ENCODE measurements around the gene CBX8. TPM values are rescaled to one million over a fixed set of nuclear protein-coding genes. Genes with fewer than 3 reads are reported as not detected.

CBX8 gene
- total and polyA plus RNA-seq, 3 experiments from 2014 or later: 0.91 to 2.2 (median 1.9) TPM

GRCh38 chr17:79749156-79749815, 47.6 kb downstream of the CBX8 start:
- ChIA-PET CTCF (no interaction called here), POLR2A (no interaction called here)
- peaks cover 19% of the 10 kb centered on the region for H3K27me3 ChIP-seq (ENCODE audit: insufficient read depth, low read length, poor library complexity, severe bottlenecking)
- Mint-ChIP-seq H3K4me1 (peaks cover 6 to 22% (median 12%) of the 10 kb centered on the region in 3 donors), H3K9me3 (no peaks in the 10 kb centered on the region), H3K4me3 (no peak overlapping the region), H3K27ac (no peak overlapping the region), H3K36me3 (no peaks in the 10 kb centered on the region), H3K27me3 (peaks cover 42 to 61% of the 10 kb centered on the region in 2 donors)
- H3K4me3 ChIP-seq (ENCODE audit: low read length): no peak overlapping the region
- no peaks in the 10 kb centered on the region for H3K9me3 ChIP-seq (ENCODE audit: low read length)
- H3K27ac ChIP-seq (ENCODE audit: low read depth, low read length): peak overlapping the region; percentile 39
- H3K36me3 ChIP-seq (ENCODE audit: insufficient read depth, low read length): no peaks in the 10 kb centered on the region
- peaks cover 17% of the 10 kb centered on the region for H3K4me1 ChIP-seq (ENCODE audit: insufficient read depth, low read length)
- DNase-seq: no peak

- H3K27me3 Mint-ChIP-seq: peaks cover 42 to 57% of the 10 kb centered on the region in 2 donors
- CTCF ChIA-PET: no interaction called here
- peaks cover 19% of the 10 kb centered on the region for H3K27me3 ChIP-seq (ENCODE audit: insufficient read depth, low read length, poor library complexity, severe bottlenecking)
Observed at GRCh38 chr17:79748295-79749099, 48.4 kb downstream of the CBX8 start.

GRCh38 chr17:79747508-79748294, 49.2 kb downstream of the CBX8 start:
- H3K27me3 Mint-ChIP-seq: peaks cover 41 to 54% of the 10 kb centered on the region in 2 donors
- no peak for DNase-seq
- no peaks in the 10 kb centered on the region for H3K36me3 Mint-ChIP-seq
- Histone ChIP-seq H3K36me3 (ENCODE audit: insufficient read depth, low read length) (no peaks in the 10 kb centered on the region), H3K9me3 (ENCODE audit: low read length) (no peaks in the 10 kb centered on the region), H3K27ac (ENCODE audit: low read depth, low read length) (no peak overlapping the region), H3K27me3 (ENCODE audit: insufficient read depth, low read length, poor library complexity, severe bottlenecking) (peaks cover 19% of the 10 kb centered on the region), H3K4me3 (ENCODE audit: low read length) (no peak overlapping the region), H3K4me1 (ENCODE audit: insufficient read depth, low read length) (peaks cover 17% of the 10 kb centered on the region)
- no peaks in the 10 kb centered on the region for H3K9me3 Mint-ChIP-seq
- no peak overlapping the region for H3K27ac Mint-ChIP-seq
- peaks cover 6 to 22% (median 12%) of the 10 kb centered on the region in 3 donors for H3K4me1 Mint-ChIP-seq
- ChIA-PET CTCF (interaction anchor here (1.5 kb wide), 1 partner anchor 244 kb away, joined by 3 read pairs; no protein-coding TSS in a partner anchor), POLR2A (no interaction called here)
- H3K4me3 Mint-ChIP-seq: peak overlapping the region in 1 of 7 donors; percentile 32

More at GRCh38 chr17:79748295-79749099, 48.4 kb downstream of the CBX8 start:
- Histone ChIP-seq H3K4me1 (ENCODE audit: insufficient read depth, low read length) (peaks cover 17% of the 10 kb centered on the region), H3K36me3 (ENCODE audit: insufficient read depth, low read length) (no peaks in the 10 kb centered on the region), H3K4me3 (ENCODE audit: low read length) (no peak overlapping the region), H3K9me3 (ENCODE audit: low read length) (no peaks in the 10 kb centered on the region), H3K27ac (ENCODE audit: low read depth, low read length) (no peak overlapping the region)
- POLR2A ChIA-PET: no interaction called here
- H3K36me3 Mint-ChIP-seq: no peaks in the 10 kb centered on the region
- no peak for DNase-seq
- H3K27ac Mint-ChIP-seq: no peak overlapping the region
- peaks cover 6 to 22% (median 12%) of the 10 kb centered on the region in 3 donors for H3K4me1 Mint-ChIP-seq
- no peaks in the 10 kb centered on the region for H3K9me3 Mint-ChIP-seq
- no peak overlapping the region for H3K4me3 Mint-ChIP-seq

- POLR2A ChIA-PET: interaction anchor here (0.9 kb wide), 1 partner anchor 65 kb away, joined by 3 read pairs; no protein-coding TSS in a partner anchor
- Histone ChIP-seq H3K9me3 (ENCODE audit: low read length) (no peaks in the 10 kb centered on the region), H3K36me3 (ENCODE audit: insufficient read depth, low read length) (no peaks in the 10 kb centered on the region), H3K4me3 (ENCODE audit: low read length) (no peak overlapping the region), H3K27ac (ENCODE audit: low read depth, low read length) (no peak overlapping the region), H3K27me3 (ENCODE audit: insufficient read depth, low read length, poor library complexity, severe bottlenecking) (peaks cover 16% of the 10 kb centered on the region), H3K4me1 (ENCODE audit: insufficient read depth, low read length) (peaks cover 22% of the 10 kb centered on the region)
- H3K9me3 Mint-ChIP-seq: no peaks in the 10 kb centered on the region
- peaks cover 41 to 50% of the 10 kb centered on the region in 2 donors for H3K27me3 Mint-ChIP-seq
- no peaks in the 10 kb centered on the region for H3K36me3 Mint-ChIP-seq
- CTCF ChIA-PET: interaction anchor here (1.4 to 1.6 kb wide), 3 partner anchors 13 to 245 kb away, joined by 3 to 5 read pairs (median 5); no protein-coding TSS in a partner anchor
- peak overlapping the region in 1 of 8 donors; percentile 15 for H3K27ac Mint-ChIP-seq
- no peak overlapping the region for H3K4me3 Mint-ChIP-seq
- peaks cover 6 to 22% (median 12%) of the 10 kb centered on the region in 3 donors for H3K4me1 Mint-ChIP-seq
- DNase-seq: no peak
Observed at GRCh38 chr17:79746889-79747507, 49.9 kb downstream of the CBX8 start.

- no peak overlapping the region for H3K27ac ChIP-seq (ENCODE audit: low read depth, low read length)
- Mint-ChIP-seq H3K27ac (peak overlapping the region in 2 of 8 donors; percentile 11 to 60), H3K36me3 (no peaks in the 10 kb centered on the region), H3K4me1 (peaks cover 6 to 22% (median 12%) of the 10 kb centered on the region in 3 donors), H3K4me3 (peak overlapping the region in 6 of 7 donors; percentile 13 to 57 (median 53)), H3K9me3 (no peaks in the 10 kb centered on the region), H3K27me3 (peaks cover 38 to 41% of the 10 kb centered on the region in 2 donors)
- H3K4me3 ChIP-seq (ENCODE audit: low read length): no peak overlapping the region
- peak in 1 of 5 donors; percentile 22 for DNase-seq
- CTCF ChIA-PET: interaction anchor here (0.7 to 1.6 kb wide), 8 partner anchors 14 to 246 kb away, joined by 3 to 8 read pairs (median 4); no protein-coding TSS in a partner anchor
- H3K27me3 ChIP-seq (ENCODE audit: insufficient read depth, low read length, poor library complexity, severe bottlenecking): peaks cover 15% of the 10 kb centered on the region
- H3K4me1 ChIP-seq (ENCODE audit: insufficient read depth, low read length): peaks cover 23% of the 10 kb centered on the region
- no peaks in the 10 kb centered on the region for H3K36me3 ChIP-seq (ENCODE audit: insufficient read depth, low read length)
- no peaks in the 10 kb centered on the region for H3K9me3 ChIP-seq (ENCODE audit: low read length)
- POLR2A ChIA-PET: interaction anchor here (1.2 kb wide), 1 partner anchor 90 kb away, joined by 13 read pairs; no protein-coding TSS in a partner anchor
Observed at GRCh38 chr17:79745641-79746105, 51.2 kb downstream of the CBX8 start.

- no peak for DNase-seq
- Mint-ChIP-seq H3K27ac (peak overlapping the region in 1 of 8 donors; percentile 27), H3K4me1 (peaks cover 6 to 24% (median 12%) of the 10 kb centered on the region in 3 donors), H3K36me3 (no peaks in the 10 kb centered on the region), H3K4me3 (no peak overlapping the region), H3K9me3 (no peaks in the 10 kb centered on the region), H3K27me3 (peaks cover 42 to 47% of the 10 kb centered on the region in 2 donors)
- ChIA-PET POLR2A (no interaction called here), CTCF (interaction anchor here (1.3 kb wide), 2 partner anchors 8 to 16 kb away, joined by 4 read pairs; no protein-coding TSS in a partner anchor)
- Histone ChIP-seq H3K27me3 (ENCODE audit: insufficient read depth, low read length, poor library complexity, severe bottlenecking) (peaks cover 27% of the 10 kb centered on the region), H3K36me3 (ENCODE audit: insufficient read depth, low read length) (no peaks in the 10 kb centered on the region), H3K4me1 (ENCODE audit: insufficient read depth, low read length) (peaks cover 23% of the 10 kb centered on the region), H3K9me3 (ENCODE audit: low read length) (no peaks in the 10 kb centered on the region), H3K4me3 (ENCODE audit: low read length) (no peak overlapping the region), H3K27ac (ENCODE audit: low read depth, low read length) (no peak overlapping the region)
Observed at GRCh38 chr17:79743614-79744013, 53.3 kb downstream of the CBX8 start.

- Mint-ChIP-seq H3K27ac (no peak overlapping the region), H3K36me3 (no peaks in the 10 kb centered on the region), H3K27me3 (peaks cover 41 to 47% of the 10 kb centered on the region in 2 donors), H3K4me1 (peaks cover 6 to 24% (median 12%) of the 10 kb centered on the region in 3 donors), H3K9me3 (no peaks in the 10 kb centered on the region), H3K4me3 (no peak overlapping the region)
- Histone ChIP-seq H3K9me3 (ENCODE audit: low read length) (no peaks in the 10 kb centered on the region), H3K27ac (ENCODE audit: low read depth, low read length) (no peak overlapping the region), H3K4me3 (ENCODE audit: low read length) (no peak overlapping the region), H3K27me3 (ENCODE audit: insufficient read depth, low read length, poor library complexity, severe bottlenecking) (peaks cover 27% of the 10 kb centered on the region), H3K4me1 (ENCODE audit: insufficient read depth, low read length) (peaks cover 23% of the 10 kb centered on the region), H3K36me3 (ENCODE audit: insufficient read depth, low read length) (no peaks in the 10 kb centered on the region)
- ChIA-PET CTCF (interaction anchor here (1.3 to 2.4 kb wide), 3 partner anchors 9 to 250 kb away, joined by 4 to 8 read pairs (median 4); no protein-coding TSS in a partner anchor), POLR2A (interaction anchor here (0.5 kb wide), 1 partner anchor 290 kb away, joined by 3 read pairs; no protein-coding TSS in a partner anchor)
- DNase-seq: no peak
Observed at GRCh38 chr17:79742951-79743476, 53.9 kb downstream of the CBX8 start.
